Osteoblast (primary cell): ENCODE measurements around the gene TMEM203. TPM values are rescaled to one million over a fixed set of nuclear protein-coding genes. Genes with fewer than 3 reads are reported as not detected.

ENCODE experiments used
- DNase-seq: peaks from one replicate; pipeline ENCODE4 v3.0.0; 2011; ENCODE audit warnings: low spot score, mixed read lengths; ENCODE audit not compliant: insufficient read length; ENCODE audit errors: missing footprints
- H2AFZ ChIP-seq: 2 replicates; pipeline ENCODE4 v1.6.0; 2011; ENCODE audit warnings: mild to moderate bottlenecking, low read length
- H3K27ac ChIP-seq: 2 replicates; pipeline ENCODE4 v1.5.1; 2011; ENCODE audit warnings: mild to moderate bottlenecking, low read depth, low read length, moderate library complexity
- H3K27me3 ChIP-seq: 2 replicates; pipeline ENCODE4 v1.6.0; 2012; ENCODE audit warnings: mild to moderate bottlenecking, control low read depth, inconsistent platforms, low read length, moderate library complexity; ENCODE audit not compliant: insufficient read depth
- H3K36me3 ChIP-seq: 2 replicates; pipeline ENCODE4 v1.5.1; 2011; ENCODE audit warnings: mild to moderate bottlenecking, low read length, control low read depth, moderate library complexity; ENCODE audit not compliant: insufficient read depth
- H3K4me1 ChIP-seq: 2 replicates; pipeline ENCODE4 v1.5.1; 2011; ENCODE audit warnings: mild to moderate bottlenecking, low read length, control low read depth, moderate library complexity; ENCODE audit not compliant: insufficient read depth
- H3K4me2 ChIP-seq: 2 replicates; pipeline ENCODE4 v1.6.0; 2011; ENCODE audit warnings: mild to moderate bottlenecking, low read length; ENCODE audit not compliant: insufficient read depth
- H3K4me3 ChIP-seq: fragments of 200-600 bp; sonication (generic); 3 replicates; pipeline ENCODE4 v1.5.1; 2012; ENCODE audit warnings: mild to moderate bottlenecking, low read length, inconsistent platforms; ENCODE audit not compliant: insufficient read depth
- H3K79me2 ChIP-seq: 2 replicates; pipeline ENCODE4 v1.6.0; 2012; ENCODE audit warnings: mild to moderate bottlenecking, low read length, control low read depth, inconsistent platforms; ENCODE audit not compliant: insufficient read depth
- H3K9me3 ChIP-seq: 2 replicates; pipeline ENCODE4 v1.5.1; 2011; ENCODE audit warnings: low read depth, low read length, control low read depth
- H4K20me1 ChIP-seq: 2 replicates; pipeline ENCODE4 v1.6.0; 2012; ENCODE audit warnings: mild to moderate bottlenecking, low read length, control low read depth; ENCODE audit not compliant: insufficient read depth
- CTCF ChIP-seq: IDR thresholded peaks from 2 replicates; pipeline ENCODE4 v1.5.1; 2011; ENCODE audit warnings: mild to moderate bottlenecking, low read depth, low read length, moderate library complexity; ENCODE audit errors: extremely low read depth
- total RNA-seq: library from RNA; depleted of rRNA; stranded (reverse); fragments of >200 nt; gene quantifications from 2 replicates; pipeline ENCODE4 v1.2.3, GENCODE V29; 2012

TMEM203 gene
- total RNA-seq, 1 donor: 36.9 TPM

DNA sequence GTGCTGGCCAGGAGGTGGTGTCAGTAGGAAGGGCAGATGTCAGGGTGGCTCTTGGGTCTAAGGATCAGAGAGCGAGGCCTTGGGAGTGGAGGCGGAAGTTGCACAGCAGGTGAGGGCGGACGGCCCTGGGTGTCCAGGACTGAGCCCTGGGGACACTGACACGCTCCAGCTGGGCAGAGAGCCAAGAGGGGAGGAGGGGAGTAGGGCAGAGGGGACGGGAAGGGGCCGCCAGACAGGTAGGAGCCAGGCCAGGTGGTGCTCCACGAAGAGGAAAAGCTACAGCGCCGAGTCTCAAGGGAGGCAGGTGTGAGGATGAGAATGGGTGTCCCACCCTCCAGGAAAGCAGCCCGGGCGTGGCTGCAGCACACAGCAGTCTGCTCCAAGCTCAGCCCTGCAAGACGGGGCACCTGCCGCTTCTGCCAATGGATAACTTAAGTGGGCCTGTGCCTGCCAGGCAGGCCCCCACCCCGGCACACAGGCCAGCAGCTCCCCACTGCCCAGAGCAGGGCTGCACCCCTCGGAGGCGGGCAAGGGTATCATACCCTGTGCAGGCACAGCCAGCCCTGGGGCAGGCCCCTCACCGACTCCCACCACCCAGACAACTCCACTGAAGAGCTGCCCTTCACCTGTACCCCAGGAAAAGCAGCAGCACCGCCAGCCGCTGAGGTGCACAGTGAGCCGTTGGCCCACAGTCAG lies 9.8 kb downstream of the TMEM203 start:
- H2AFZ ChIP-seq: no peak overlapping the region
- no peaks in the 10 kb centered on the region for H3K9me3 ChIP-seq
- peaks cover 34% of the 10 kb centered on the region for H4K20me1 ChIP-seq
- no peaks in the 10 kb centered on the region for H3K27me3 ChIP-seq
- H3K36me3 ChIP-seq: peaks cover 9% of the 10 kb centered on the region
- H3K79me2 ChIP-seq: peaks cover 78% of the 10 kb centered on the region
- no peak overlapping the region for H3K27ac ChIP-seq
- TF ChIP-seq CTCF: no peak
- H3K4me3 ChIP-seq: no peak overlapping the region
- H3K4me2 ChIP-seq: no peak overlapping the region
- DNase-seq: no peak
- peaks cover 14% of the 10 kb centered on the region for H3K4me1 ChIP-seq

GRCh38 chr9:137194909-137195308 lies 10.5 kb downstream of the TMEM203 start:
- Histone ChIP-seq H3K27me3 (no peaks in the 10 kb centered on the region), H3K4me2 (no peak overlapping the region), H2AFZ (no peak overlapping the region), H4K20me1 (peaks cover 37% of the 10 kb centered on the region), H3K4me3 (no peak overlapping the region), H3K27ac (no peak overlapping the region), H3K4me1 (peaks cover 16% of the 10 kb centered on the region), H3K79me2 (peaks cover 85% of the 10 kb centered on the region), H3K36me3 (peaks cover 13% of the 10 kb centered on the region), H3K9me3 (no peaks in the 10 kb centered on the region)
- TF ChIP-seq CTCF: no peak
- no peak for DNase-seq

GRCh38 chr9:137194388-137194787 lies 11.1 kb downstream of the TMEM203 start:
- H3K36me3 ChIP-seq: peaks cover 14% of the 10 kb centered on the region
- H3K4me3 ChIP-seq: no peak overlapping the region
- no peak overlapping the region for H3K27ac ChIP-seq
- no peak for DNase-seq
- TF ChIP-seq CTCF: no peak
- H3K4me1 ChIP-seq: peaks cover 20% of the 10 kb centered on the region
- H3K27me3 ChIP-seq: no peaks in the 10 kb centered on the region
- H3K79me2 ChIP-seq: peaks cover 89% of the 10 kb centered on the region
- no peak overlapping the region for H2AFZ ChIP-seq
- H3K4me2 ChIP-seq: no peak overlapping the region
- H3K9me3 ChIP-seq: no peaks in the 10 kb centered on the region
- peaks cover 42% of the 10 kb centered on the region for H4K20me1 ChIP-seq

- TF ChIP-seq CTCF: no peak
- H3K4me3 ChIP-seq: no peak overlapping the region
These were observed 11.7 kb downstream of the TMEM203 start for GRCh38 chr9:137193771-137194170.

More at GRCh38 chr9:137193771-137194170, 11.7 kb downstream of the TMEM203 start:
- DNase-seq: no peak
- no peaks in the 10 kb centered on the region for H3K27me3 ChIP-seq
- no peak overlapping the region for H2AFZ ChIP-seq
- H3K4me1 ChIP-seq: peaks cover 17% of the 10 kb centered on the region
- H3K36me3 ChIP-seq: peaks cover 14% of the 10 kb centered on the region
- H3K4me2 ChIP-seq: no peak overlapping the region
- H3K79me2 ChIP-seq: peaks cover 84% of the 10 kb centered on the region
- no peaks in the 10 kb centered on the region for H3K9me3 ChIP-seq
- no peak overlapping the region for H3K27ac ChIP-seq
- H4K20me1 ChIP-seq: peaks cover 42% of the 10 kb centered on the region
